Right lobe of liver (tissue), 4 donors: ENCODE data around the gene SMC1B.

Experiments used
- CTCF ChIP-seq, 4 donors: fragments of 200-600 bp in 3 of 4; fragments of 450-650 bp in 1 of 4; IDR thresholded peaks; one replicate each; pipeline versions ENCODE4 v1.5.1 to v1.8.0; 2016 to 2022; ENCODE audit warnings: antibody characterized with exemption in 4 of 4, mild to moderate bottlenecking in 2 of 4
- POLR2A ChIP-seq: fragments of 450-650 bp; IDR thresholded peaks from one replicate; pipeline ENCODE4 v1.6.1; 2017; ENCODE audit warnings: antibody characterized with exemption, mild to moderate bottlenecking
- donor health status: DM: no; HTN: no; CAD: no.
- donor health status: DM: no; HTN: no; CAD: no.
- donor health status: DM: no; HTN: yes; CAD: no.

GRCh38 chr22:45430871-45431270 is 17.5 kb upstream of the SMC1B start:
- TF ChIP-seq CTCF (IDR thresholded peaks at IDR 0.05) (no peak), POLR2A (no peak)
